Tibial nerve (tissue), 4 donors: ENCODE measurements around the gene GCFC2.

Experiments
- CTCF ChIP-seq, 5 experiments: fragments of 200-600 bp in 3 of 5; fragments of 450-650 bp in 2 of 5; sonication (generic) in 3 of 5; IDR thresholded peaks; one replicate each; pipeline ENCODE4 v1.5.1; 2016 to 2019; ENCODE audit warnings: antibody characterized with exemption in 5 of 5, mild to moderate bottlenecking in 3 of 5, moderate library complexity in 2 of 5
- EP300 ChIP-seq, 2 donors: sonication (generic); formaldehyde crosslinking; IDR thresholded peaks; one replicate each; pipeline ENCODE4 v1.6.1; 2017; ENCODE audit warnings: antibody characterized with exemption in 2 of 2, mild to moderate bottlenecking in 1 of 2
- POLR2A ChIP-seq, 2 donors: fragments of 450-650 bp; IDR thresholded peaks; one replicate each; pipeline ENCODE4 v1.6.1; 2017; ENCODE audit warnings: antibody characterized with exemption in 2 of 2, mild to moderate bottlenecking in 2 of 2, moderate library complexity in 2 of 2

- TF ChIP-seq POLR2A (IDR thresholded peaks at IDR 0.05) (no peak), CTCF (IDR thresholded peaks at IDR 0.05) (no peak), EP300 (IDR thresholded peaks at IDR 0.05) (no peak)
These were observed 96.5 kb downstream of the GCFC2 start for GRCh38 chr2:75614162-75614651.
